GM13977 (cell line): Measurements from ENCODE around the gene NOP9.
A peak's percentile ranks its signal among the peaks of the same experiment; 100 is the strongest.

Experiments
- DNase-seq: peaks from one replicate; pipeline ENCODE4 v3.0.0; 2012; ENCODE audit warnings: low spot score
- in situ Hi-C: fragments of 300-500 bp; cut with MboI; formaldehyde crosslinking; loops from one replicate; pipeline ENCODE4 v1.12.0; 2022; ENCODE audit warnings: low sequenced_read_pairs, low pct_unique_long_range_greater_than_20kb, mixed read lengths, inconsistent platforms; ENCODE audit not compliant: unreplicated experiment
- TF ChIP-seq, protein P1 (sequence below): IDR thresholded peaks from 2 replicates; pipeline ENCODE4 v1.5.1; 2012; ENCODE audit warnings: mild to moderate bottlenecking, control low read depth; ENCODE audit not compliant: insufficient read depth; ENCODE audit errors: extremely low read depth, missing control alignments

Gene NOP9

GRCh38 chr14:24308342-24309124 lies 8.9 kb downstream of the NOP9 start:
- TF ChIP-seq, protein P1, sequence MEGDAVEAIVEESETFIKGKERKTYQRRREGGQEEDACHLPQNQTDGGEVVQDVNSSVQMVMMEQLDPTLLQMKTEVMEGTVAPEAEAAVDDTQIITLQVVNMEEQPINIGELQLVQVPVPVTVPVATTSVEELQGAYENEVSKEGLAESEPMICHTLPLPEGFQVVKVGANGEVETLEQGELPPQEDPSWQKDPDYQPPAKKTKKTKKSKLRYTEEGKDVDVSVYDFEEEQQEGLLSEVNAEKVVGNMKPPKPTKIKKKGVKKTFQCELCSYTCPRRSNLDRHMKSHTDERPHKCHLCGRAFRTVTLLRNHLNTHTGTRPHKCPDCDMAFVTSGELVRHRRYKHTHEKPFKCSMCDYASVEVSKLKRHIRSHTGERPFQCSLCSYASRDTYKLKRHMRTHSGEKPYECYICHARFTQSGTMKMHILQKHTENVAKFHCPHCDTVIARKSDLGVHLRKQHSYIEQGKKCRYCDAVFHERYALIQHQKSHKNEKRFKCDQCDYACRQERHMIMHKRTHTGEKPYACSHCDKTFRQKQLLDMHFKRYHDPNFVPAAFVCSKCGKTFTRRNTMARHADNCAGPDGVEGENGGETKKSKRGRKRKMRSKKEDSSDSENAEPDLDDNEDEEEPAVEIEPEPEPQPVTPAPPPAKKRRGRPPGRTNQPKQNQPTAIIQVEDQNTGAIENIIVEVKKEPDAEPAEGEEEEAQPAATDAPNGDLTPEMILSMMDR: no peak
- DNase-seq: no peak
- in situ Hi-C loops: no loop called here

- no peak for DNase-seq
- TF ChIP-seq, protein P1: no peak
- in situ Hi-C loops: no loop called here
Observed at GRCh38 chr14:24309538-24310264, 10.1 kb downstream of the NOP9 start, which contains the start of gene LTB4R2. LTB4R2 (plus strand) TSS chr14:24310140; CDS start chr14:24310665, 525 bp downstream.

DNA sequence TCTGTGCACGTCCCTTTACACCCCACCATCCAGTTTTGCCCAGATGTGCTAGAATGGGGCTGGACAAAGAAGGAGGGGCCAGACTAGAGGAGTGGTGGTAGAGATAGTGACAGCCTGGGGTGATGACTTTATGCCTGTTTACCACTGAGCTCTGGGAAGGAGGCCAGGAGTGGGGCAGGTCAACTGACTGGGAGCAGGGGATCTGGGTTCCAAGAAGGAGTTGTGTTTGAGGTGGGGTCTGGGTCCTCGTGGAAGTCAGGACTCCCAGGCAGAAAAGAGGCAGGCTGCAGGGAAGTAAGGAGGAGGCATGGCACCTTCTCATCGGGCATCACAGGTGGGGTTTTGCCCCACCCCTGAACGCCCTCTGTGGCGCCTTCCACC lies 10.6 kb downstream of the NOP9 start:
- no peak for DNase-seq
- TF ChIP-seq, protein P1: no peak
- in situ Hi-C loops: no loop called here

DNA sequence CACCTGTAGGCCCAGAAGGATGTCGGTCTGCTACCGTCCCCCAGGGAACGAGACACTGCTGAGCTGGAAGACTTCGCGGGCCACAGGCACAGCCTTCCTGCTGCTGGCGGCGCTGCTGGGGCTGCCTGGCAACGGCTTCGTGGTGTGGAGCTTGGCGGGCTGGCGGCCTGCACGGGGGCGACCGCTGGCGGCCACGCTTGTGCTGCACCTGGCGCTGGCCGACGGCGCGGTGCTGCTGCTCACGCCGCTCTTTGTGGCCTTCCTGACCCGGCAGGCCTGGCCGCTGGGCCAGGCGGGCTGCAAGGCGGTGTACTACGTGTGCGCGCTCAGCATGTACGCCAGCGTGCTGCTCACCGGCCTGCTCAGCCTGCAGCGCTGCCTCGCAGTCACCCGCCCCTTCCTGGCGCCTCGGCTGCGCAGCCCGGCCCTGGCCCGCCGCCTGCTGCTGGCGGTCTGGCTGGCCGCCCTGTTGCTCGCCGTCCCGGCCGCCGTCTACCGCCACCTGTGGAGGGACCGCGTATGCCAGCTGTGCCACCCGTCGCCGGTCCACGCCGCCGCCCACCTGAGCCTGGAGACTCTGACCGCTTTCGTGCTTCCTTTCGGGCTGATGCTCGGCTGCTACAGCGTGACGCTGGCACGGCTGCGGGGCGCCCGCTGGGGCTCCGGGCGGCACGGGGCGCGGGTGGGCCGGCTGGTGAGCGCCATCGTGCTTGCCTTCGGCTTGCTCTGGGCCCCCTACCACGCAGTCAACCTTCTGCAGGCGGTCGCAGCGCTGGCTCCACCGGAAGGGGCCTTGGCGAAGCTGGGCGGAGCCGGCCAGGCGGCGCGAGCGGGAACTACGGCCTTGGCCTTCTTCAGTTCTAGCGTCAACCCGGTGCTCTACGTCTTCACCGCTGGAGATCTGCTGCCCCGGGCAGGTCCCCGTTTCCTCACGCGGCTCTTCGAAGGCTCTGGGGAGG lies 11.3 kb downstream of the NOP9 start, which contains the start of gene LTB4R:
LTB4R (plus strand) TSS at position 857 of the 959 bp plus-strand sequence. CDS start 4,150 bp downstream, outside the sequence.
- DNase-seq: peak; percentile 84
- TF ChIP-seq, protein P1: peak; percentile 48
- in situ Hi-C loops: no loop called here

DNA sequence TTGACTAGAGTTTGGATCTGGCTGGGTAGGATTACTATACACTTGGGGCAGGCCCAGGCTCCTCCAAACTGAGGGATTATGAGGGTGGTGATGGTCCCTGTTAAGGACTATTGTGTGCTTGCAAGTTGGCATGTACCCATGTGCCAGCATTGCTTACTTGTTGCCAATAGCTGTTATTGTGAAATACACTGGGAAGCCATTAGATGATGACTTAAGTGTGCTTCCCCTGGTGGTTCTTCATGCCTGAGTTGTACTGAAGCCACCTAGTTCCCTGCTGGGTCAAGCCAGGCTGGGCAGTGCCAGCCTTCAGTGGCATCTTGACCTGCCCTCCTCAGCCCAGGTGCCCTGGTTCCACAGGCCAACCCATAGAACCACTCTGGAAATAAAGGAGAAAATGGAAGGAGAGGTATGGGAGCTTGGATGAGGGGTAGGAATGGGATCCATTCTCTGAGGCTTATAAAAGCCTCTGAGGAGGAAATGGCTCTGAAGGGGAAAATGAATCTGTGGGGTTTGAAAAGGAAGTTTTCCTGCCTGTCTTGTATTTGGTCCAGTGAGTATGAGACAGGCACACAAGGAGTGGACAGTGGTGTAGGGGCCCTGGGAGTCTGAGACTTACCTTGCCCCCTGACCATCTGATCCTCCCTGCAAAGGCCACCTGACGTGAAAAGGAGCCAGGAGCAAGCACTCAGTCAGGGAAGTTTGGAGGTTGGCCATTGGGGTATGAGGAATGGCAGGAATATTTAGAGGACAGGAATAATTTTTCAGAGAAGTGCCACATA lies 12.4 kb downstream of the NOP9 start:
- TF ChIP-seq, protein P1: no peak
- in situ Hi-C loops: no loop called here
- DNase-seq: no peak
